GM18868 (cell line): ENCODE results near the gene PGM5.

ENCODE experiments used
- ATAC-seq: cut with Tn5 transposase; IDR thresholded peaks from one replicate; pipeline ENCODE4 v1.9.1; 2021; ENCODE audit warnings: mild to moderate bottlenecking, moderate library complexity; ENCODE audit not compliant: unreplicated experiment

PGM5 gene

GRCh38 chr9:68431307-68431706 is 74.9 kb downstream of the PGM5 start:
- ATAC-seq = no peak

GRCh38 chr9:68433531-68434110 is 77.2 kb downstream of the PGM5 start:
- ATAC-seq = no peak

GRCh38 chr9:68437785-68438184 is 81.4 kb downstream of the PGM5 start:
- ATAC-seq = no peak

GRCh38 chr9:68443624-68444023 is 87.2 kb downstream of the PGM5 start:
- no peak for ATAC-seq

- ATAC-seq = no peak
Observed at GRCh38 chr9:68446836-68447235, 90.4 kb downstream of the PGM5 start.

GRCh38 chr9:68447611-68448010 is 91.2 kb downstream of the PGM5 start:
- no peak for ATAC-seq

- no peak for ATAC-seq
Observed at GRCh38 chr9:68454579-68455334, 98.3 kb downstream of the PGM5 start.

GRCh38 chr9:68455451-68455850 is 99.0 kb downstream of the PGM5 start:
- ATAC-seq = no peak

GRCh38 chr9:68457803-68458202 is 101.4 kb downstream of the PGM5 start:
- ATAC-seq = no peak

- ATAC-seq = no peak
Observed at GRCh38 chr9:68458918-68459317, 102.5 kb downstream of the PGM5 start.

GRCh38 chr9:68462105-68462775 is 105.8 kb downstream of the PGM5 start:
- ATAC-seq = no peak

- ATAC-seq = no peak
Observed at GRCh38 chr9:68470067-68470466, 113.7 kb downstream of the PGM5 start.

- no peak for ATAC-seq
Observed at GRCh38 chr9:68470634-68471033, 114.2 kb downstream of the PGM5 start.

- no peak for ATAC-seq
Observed at GRCh38 chr9:68472119-68472518, 115.7 kb downstream of the PGM5 start.

- ATAC-seq = no peak
Observed at GRCh38 chr9:68473790-68474189, 117.4 kb downstream of the PGM5 start.

GRCh38 chr9:68476422-68476821 is 120.0 kb downstream of the PGM5 start:
- ATAC-seq = no peak

GRCh38 chr9:68476847-68477246 is 120.4 kb downstream of the PGM5 start:
- no peak for ATAC-seq

GRCh38 chr9:68480807-68481206 is 124.4 kb downstream of the PGM5 start:
- no peak for ATAC-seq

GRCh38 chr9:68482548-68482947 is 126.1 kb downstream of the PGM5 start:
- ATAC-seq = no peak

GRCh38 chr9:68488126-68488525 is 131.7 kb downstream of the PGM5 start:
- no peak for ATAC-seq

GRCh38 chr9:68489646-68490045 is 133.2 kb downstream of the PGM5 start:
- ATAC-seq = no peak

GRCh38 chr9:68492806-68493205 is 136.4 kb downstream of the PGM5 start:
- no peak for ATAC-seq
